BJ (cell line): ENCODE results near the gene TNS4. TPM values are rescaled to one million over a fixed set of nuclear protein-coding genes. Genes with fewer than 3 reads are reported as not detected.

Source experiments
- CTCF ChIA-PET: fragments of 350-600 bp; formaldehyde crosslinking; extraction: SDS; loops from one replicate; lab custom pipeline; 2021; ENCODE audit warnings: antibody characterized with exemption, inconsistent platforms; lab: Yijun Ruan, JAX
- POLR2A ChIA-PET: fragments of 300-600 bp; sonication (Branson Sonifier 250); formaldehyde crosslinking; extraction: SDS; loops from one replicate; lab custom pipeline; 2021; ENCODE audit warnings: antibody characterized with exemption; lab: Charles Lee
- DNase-seq: peaks from one replicate; pipeline ENCODE4 v3.0.0-alpha.2; 2011; ENCODE audit warnings: low read depth
- H3K27me3 ChIP-seq: 2 replicates; pipeline ENCODE4 v1.6.0; 2011; ENCODE audit warnings: low read length; ENCODE audit not compliant: control insufficient read depth, insufficient read depth
- H3K36me3 ChIP-seq: 2 replicates; pipeline ENCODE4 v1.5.1; 2011; ENCODE audit warnings: low read length; ENCODE audit not compliant: control insufficient read depth, insufficient read depth
- H3K4me3 ChIP-seq: 2 replicates; pipeline ENCODE4 v1.5.1; 2011; ENCODE audit warnings: low read depth, mild to moderate bottlenecking, control low read depth, low read length
- CTCF ChIP-seq: IDR thresholded peaks from 2 replicates; pipeline ENCODE4 v1.5.1; 2011; ENCODE audit warnings: low read depth, mild to moderate bottlenecking, control low read depth, inconsistent platforms, low read length, moderate library complexity; ENCODE audit not compliant: insufficient read depth
- polyA plus RNA-seq: library from polyadenylated mRNA; depleted of rRNA; stranded (reverse); fragments of >200 nt; gene quantifications from 2 replicates; pipeline ENCODE4 v1.2.3, GENCODE V29; 2011

The TNS4 gene
- polyA plus RNA-seq, 1 experiment: 0.40 TPM

DNA sequence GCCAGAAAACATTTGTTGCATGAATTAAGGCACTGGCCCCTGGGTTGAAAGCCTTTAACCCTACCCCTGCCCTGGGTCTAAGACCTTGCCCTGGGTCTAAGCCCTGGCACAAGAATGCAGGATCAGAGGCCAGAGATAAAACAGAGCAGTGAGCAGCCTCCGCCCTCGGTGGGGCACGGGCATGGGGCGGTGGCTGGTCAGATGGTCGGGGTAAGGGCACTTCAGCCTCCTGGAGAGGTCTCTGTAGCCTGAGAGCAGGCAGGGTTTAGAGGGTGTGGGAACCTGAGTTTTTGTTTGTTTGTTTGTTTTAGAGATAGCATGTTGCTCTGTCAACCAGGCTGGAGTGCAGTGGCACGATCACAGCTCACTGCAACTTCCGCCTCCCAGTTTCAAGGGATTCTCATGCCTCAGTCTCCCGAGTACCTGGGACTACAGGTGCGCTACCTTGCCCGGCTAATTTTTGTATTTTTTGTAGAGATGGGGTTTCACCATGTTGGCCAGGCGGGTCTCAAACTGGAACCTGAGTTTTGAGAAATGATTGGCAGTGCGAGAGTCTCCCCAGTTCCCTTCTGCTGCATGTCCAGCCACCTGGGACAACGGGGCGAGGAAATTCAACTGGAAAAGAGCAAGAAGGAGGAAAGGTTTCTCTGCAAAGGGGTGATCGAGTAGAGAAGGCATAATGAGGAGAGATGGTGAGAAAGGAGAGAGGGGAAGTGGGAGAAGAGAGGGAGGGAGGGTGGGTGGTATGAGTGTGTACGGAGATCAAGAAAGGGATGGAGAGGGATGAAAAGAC is 27.7 kb downstream of the TNS4 start:
- POLR2A ChIA-PET: no interaction called here
- H3K36me3 ChIP-seq: no peaks in the 10 kb centered on the region
- no peak for TF ChIP-seq CTCF
- no peak overlapping the region for H3K4me3 ChIP-seq
- CTCF ChIA-PET: interaction anchor here (2.7 to 6.1 kb wide), 3 partner anchors 21 to 60 kb away, joined by 10 to 98 read pairs (median 47); partner anchors contain the start of gene IGFBP4
- H3K27me3 ChIP-seq: no peaks in the 10 kb centered on the region
- DNase-seq: no peak

- TF ChIP-seq CTCF: no peak
- DNase-seq: no peak
- ChIA-PET CTCF (interaction anchor here (1.1 to 3.7 kb wide), 7 partner anchors 9 to 114 kb away, joined by 3 to 18 read pairs (median 4); partner anchors contain the start of gene IGFBP4), POLR2A (interaction anchor here (0.6 to 1.3 kb wide), 2 partner anchors 17 to 22 kb away, joined by 3 read pairs; no protein-coding TSS in a partner anchor)
- Histone ChIP-seq H3K4me3 (no peak overlapping the region), H3K36me3 (no peaks in the 10 kb centered on the region), H3K27me3 (no peaks in the 10 kb centered on the region)
These were observed 28.5 kb downstream of the TNS4 start for GRCh38 chr17:40472733-40473452.

DNA sequence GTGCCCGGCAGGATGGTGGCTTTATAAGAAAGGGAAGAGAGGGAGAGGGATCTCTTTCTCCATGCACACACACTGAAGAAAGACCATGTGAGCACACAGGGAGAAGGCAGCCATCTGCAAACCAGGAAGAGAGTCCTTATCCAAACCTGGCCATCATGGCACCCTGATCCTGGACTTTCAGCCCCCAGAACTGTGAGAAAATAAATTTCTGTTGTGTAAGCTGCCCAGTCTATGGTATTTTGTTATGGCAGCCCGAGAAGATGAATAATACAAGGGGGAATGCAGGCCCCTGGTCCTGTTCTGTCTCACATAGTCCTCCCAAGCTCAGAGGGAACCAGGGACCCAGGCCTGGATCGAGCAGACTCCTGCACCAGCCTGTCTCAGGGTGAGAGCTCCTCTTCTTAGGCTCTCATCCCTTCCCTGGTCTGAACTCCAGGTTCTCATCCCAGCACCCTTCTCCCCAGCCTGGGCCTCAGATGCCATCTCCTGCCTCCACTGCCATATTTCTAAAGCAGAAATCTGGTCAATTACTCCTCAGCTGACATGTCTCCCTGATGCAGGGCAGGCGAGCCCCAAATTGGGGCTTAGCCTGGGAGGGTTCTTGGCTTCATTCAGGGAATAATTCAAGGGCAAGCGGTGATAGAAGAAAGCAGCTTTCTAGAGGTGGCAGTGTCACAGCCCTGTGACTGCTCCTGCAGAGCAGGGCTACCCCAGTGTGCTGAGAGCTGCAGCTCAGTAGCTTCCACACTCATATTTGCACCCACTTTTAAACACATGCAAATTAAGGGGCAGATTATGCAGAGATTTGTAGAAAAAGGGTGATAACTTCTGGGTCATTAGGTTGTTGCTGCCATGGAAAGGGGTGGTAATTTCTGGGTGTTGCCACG is 29.3 kb downstream of the TNS4 start:
- POLR2A ChIA-PET: interaction anchor here (0.6 to 1.3 kb wide), 3 partner anchors 18 to 33 kb away, joined by 3 read pairs; no protein-coding TSS in a partner anchor
- CTCF ChIA-PET: interaction anchor here (0.7 to 3.7 kb wide), 9 partner anchors 10 to 113 kb away, joined by 3 to 18 read pairs (median 4); partner anchors contain the start of gene IGFBP4

More for the DNA sequence above, 29.3 kb downstream of the TNS4 start:
- DNase-seq: no peak
- Histone ChIP-seq H3K4me3 (no peak overlapping the region), H3K27me3 (no peaks in the 10 kb centered on the region), H3K36me3 (no peaks in the 10 kb centered on the region)
- no peak for TF ChIP-seq CTCF
